Kidney epithelial cell (primary cell): Measurements from ENCODE around the gene TMEM187. TPM values are rescaled to one million over a fixed set of nuclear protein-coding genes. Genes with fewer than 3 reads are reported as not detected.
"Not testable (repeated sequence)": the region's sequence is repeated elsewhere in the genome, so short reads cannot be mapped to it uniquely, and the experiment has no call there.

Experiments used
- DNase-seq: peaks from one replicate; pipeline ENCODE4 v3.0.0-alpha.2; 2010; ENCODE audit warnings: low read depth
- H3K27me3 ChIP-seq: 2 replicates; pipeline ENCODE4 v1.6.0; 2011; ENCODE audit warnings: low read length; ENCODE audit not compliant: control insufficient read depth, insufficient read depth
- H3K36me3 ChIP-seq: 2 replicates; pipeline ENCODE4 v1.5.1; 2011; ENCODE audit warnings: low read length; ENCODE audit not compliant: control insufficient read depth, insufficient read depth
- H3K4me3 ChIP-seq: 2 replicates; pipeline ENCODE4 v1.5.1; 2011; ENCODE audit warnings: low read depth, mild to moderate bottlenecking, control low read depth, low read length
- total RNA-seq: library from RNA; depleted of rRNA; stranded (reverse); fragments of >200 nt; gene quantifications from 2 replicates; pipeline ENCODE4 v1.2.3, GENCODE V29; 2015
- TF ChIP-seq, protein P1 (sequence below): IDR thresholded peaks from 2 replicates; pipeline ENCODE4 v1.5.1; 2011; ENCODE audit warnings: mild to moderate bottlenecking, moderate library complexity, low read length, control low read depth, inconsistent platforms; ENCODE audit not compliant: insufficient read depth, poor library complexity, severe bottlenecking

The TMEM187 gene
- total RNA-seq, 1 donor from 2014 or later, result 6.7 TPM

DNA sequence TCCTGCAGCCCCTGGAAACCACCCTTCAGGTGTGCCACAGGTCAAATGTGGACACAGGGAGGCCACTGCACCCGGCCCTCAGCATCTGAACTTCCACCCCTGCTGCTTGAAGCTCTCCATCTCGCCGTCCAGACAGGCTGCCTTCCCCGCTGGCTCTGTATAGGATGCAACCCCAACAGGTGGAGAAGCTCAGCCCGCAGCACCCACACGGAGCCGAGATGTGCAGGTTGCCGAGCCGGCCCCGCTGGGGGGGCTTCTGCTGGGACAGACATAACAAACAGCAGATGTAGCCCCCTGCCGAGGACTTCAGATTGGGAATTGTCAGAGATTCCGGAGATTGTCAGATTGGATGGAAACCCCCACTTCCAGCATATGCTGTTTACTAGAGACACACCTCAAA, 20.5 kb downstream of the TMEM187 start:
- DNase-seq, result no peak
- Histone ChIP-seq H3K36me3 (no peaks in the 10 kb centered on the region), H3K27me3 (no peaks in the 10 kb centered on the region), H3K4me3 (no peak overlapping the region)
- TF ChIP-seq, protein P1, sequence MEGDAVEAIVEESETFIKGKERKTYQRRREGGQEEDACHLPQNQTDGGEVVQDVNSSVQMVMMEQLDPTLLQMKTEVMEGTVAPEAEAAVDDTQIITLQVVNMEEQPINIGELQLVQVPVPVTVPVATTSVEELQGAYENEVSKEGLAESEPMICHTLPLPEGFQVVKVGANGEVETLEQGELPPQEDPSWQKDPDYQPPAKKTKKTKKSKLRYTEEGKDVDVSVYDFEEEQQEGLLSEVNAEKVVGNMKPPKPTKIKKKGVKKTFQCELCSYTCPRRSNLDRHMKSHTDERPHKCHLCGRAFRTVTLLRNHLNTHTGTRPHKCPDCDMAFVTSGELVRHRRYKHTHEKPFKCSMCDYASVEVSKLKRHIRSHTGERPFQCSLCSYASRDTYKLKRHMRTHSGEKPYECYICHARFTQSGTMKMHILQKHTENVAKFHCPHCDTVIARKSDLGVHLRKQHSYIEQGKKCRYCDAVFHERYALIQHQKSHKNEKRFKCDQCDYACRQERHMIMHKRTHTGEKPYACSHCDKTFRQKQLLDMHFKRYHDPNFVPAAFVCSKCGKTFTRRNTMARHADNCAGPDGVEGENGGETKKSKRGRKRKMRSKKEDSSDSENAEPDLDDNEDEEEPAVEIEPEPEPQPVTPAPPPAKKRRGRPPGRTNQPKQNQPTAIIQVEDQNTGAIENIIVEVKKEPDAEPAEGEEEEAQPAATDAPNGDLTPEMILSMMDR, result no peak

DNA sequence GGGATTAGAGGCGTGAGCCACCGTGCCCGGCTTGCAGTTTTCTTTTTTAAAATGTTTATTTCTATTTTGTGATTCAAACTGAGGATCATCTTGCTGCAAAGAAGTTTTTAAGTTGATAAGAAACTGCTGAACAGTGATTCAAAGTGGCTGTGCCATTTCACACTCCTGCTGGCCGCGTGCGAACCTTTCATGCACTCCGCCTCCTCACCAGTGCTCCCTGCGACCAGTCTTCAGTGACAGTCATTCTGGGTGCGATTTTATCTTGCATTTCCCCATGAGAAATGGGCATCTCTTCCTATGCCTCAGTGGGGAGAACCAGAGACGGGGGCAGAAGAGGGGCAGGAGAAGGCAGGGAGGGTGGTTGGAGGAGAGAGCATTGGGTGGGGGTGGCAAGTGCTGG, 21.4 kb downstream of the TMEM187 start:
- no peak for DNase-seq
- no peaks in the 10 kb centered on the region for H3K36me3 ChIP-seq

DNA sequence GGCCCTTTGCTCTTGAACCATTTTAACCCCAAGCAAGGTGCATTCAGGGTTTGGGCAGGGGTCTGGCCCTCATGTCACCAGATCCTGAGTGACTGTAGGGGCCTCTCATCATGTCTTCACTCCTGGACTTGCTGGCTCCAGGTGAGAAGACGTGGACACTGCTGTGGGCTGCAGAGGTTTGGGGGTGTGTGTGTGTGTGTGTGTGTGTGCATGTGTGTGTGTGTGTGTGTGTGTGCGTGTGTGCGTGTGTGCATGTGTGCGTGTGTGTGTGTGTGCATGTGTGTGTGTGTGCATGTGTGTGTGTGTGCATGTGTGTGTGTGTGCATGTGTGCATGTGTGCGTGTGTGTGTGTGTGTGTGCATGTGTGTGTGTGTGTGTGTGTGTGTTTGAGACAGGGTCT, 21.8 kb downstream of the TMEM187 start:
- not testable (repeated sequence) for DNase-seq, H3K27me3 ChIP-seq, H3K36me3 ChIP-seq, H3K4me3 ChIP-seq

More for the DNA sequence above, 21.4 kb downstream of the TMEM187 start:
- no peak overlapping the region for H3K4me3 ChIP-seq
- H3K27me3 ChIP-seq, result no peaks in the 10 kb centered on the region
- TF ChIP-seq, protein P1, result no peak

DNA sequence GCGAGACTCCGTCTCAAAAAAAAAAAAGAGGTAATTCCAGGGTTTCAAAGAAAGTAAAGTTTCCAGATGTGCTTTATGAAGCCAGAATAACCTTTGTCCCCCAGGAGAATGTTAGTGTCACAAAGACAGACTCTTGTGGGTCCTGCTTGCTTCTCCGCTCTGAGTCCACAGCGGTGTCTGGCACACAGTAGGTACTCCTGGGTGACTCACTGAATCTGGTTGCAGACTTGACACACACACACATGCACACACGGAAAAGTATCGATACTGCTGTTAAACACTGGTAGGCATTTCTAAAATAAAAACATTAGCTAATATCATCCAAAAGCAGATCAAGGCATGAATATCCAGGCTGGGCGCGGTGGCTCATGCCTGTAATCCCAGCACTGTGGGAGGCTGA, 22.9 kb downstream of the TMEM187 start:
- Histone ChIP-seq H3K36me3 (no peaks in the 10 kb centered on the region), H3K4me3 (no peak overlapping the region), H3K27me3 (no peaks in the 10 kb centered on the region)
- no peak for DNase-seq
- TF ChIP-seq, protein P1, result no peak

DNA sequence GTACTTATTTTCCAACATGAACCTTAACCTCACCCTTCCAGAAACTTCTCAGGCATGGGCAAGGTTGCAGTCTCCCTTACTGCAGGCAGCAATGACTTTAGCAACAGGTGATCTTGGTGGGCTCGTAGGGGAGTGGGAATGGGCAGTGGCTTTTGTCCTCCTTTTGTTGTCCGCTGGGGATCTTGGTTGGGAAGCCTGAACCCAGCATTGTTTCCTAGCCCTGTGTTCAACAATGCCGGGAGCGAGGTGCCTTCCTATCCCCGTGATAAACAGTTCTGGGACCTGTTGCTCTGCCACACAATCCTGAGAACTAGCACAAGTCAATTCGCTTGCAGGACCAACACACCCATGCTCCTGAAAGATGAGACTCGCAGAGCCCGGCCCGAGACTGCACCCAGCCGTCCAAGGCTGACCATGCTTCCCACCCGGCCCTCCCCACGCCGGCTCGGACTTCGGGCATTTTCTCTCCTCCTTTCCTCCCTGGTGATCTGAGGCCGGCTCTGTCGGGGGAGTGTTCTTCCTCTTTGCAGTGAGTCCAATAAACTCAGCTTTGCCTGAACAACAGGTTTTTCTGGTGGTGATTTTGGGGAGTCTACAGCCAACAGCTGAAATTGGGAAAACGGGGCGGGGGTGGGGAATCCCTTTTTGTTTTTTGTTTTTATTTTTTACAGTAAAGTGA, 26.9 kb downstream of the TMEM187 start:
- DNase-seq, result no peak
- H3K36me3 ChIP-seq, result no peaks in the 10 kb centered on the region
- no peaks in the 10 kb centered on the region for H3K27me3 ChIP-seq
- TF ChIP-seq, protein P1, result no peak
- no peak overlapping the region for H3K4me3 ChIP-seq

DNA sequence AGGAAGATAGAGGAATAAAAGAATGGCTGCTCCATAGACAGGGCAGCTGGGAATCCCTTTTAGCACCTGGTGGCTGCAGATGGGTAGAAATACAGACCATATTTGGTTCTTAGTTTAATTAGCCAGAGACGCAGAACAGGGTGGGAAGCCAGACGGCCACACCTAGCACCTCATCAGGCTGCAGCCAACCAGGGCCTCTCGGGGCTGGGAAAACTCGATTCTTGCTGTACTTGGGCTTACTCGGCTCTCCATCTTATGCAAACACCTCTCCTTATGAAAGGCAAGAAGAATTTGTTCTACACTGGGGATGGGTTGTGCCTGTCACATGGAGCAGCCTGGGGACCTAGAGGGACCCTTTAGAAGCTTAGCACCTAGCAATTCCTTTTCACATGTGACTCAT, 27.5 kb downstream of the TMEM187 start:
- no peaks in the 10 kb centered on the region for H3K36me3 ChIP-seq
- TF ChIP-seq, protein P1, result no peak
- H3K4me3 ChIP-seq, result no peak overlapping the region

More for the DNA sequence above, 27.5 kb downstream of the TMEM187 start:
- no peaks in the 10 kb centered on the region for H3K27me3 ChIP-seq
- no peak for DNase-seq
